Cardiac fibroblast (primary cell): Measurements from ENCODE around the gene PTPRJ.

Source experiments
- DNase-seq, 2 donors: peaks; one replicate each; pipeline versions ENCODE4 v3.0.0 to v3.0.0-alpha.2; 2010; ENCODE audit warnings: low read depth in 2 of 2
- H3K4me3 ChIP-seq, 2 donors: replicated peaks in 1 of 2; 1 replicate in 1 of 2; 2 replicates in 1 of 2; pipeline ENCODE4 v1.5.1; 2011; ENCODE audit warnings: low read depth in 2 of 2, low read length in 2 of 2, mild to moderate bottlenecking in 2 of 2, moderate library complexity in 1 of 2
- CTCF ChIP-seq: IDR thresholded peaks from one replicate; pipeline ENCODE4 v1.5.1; 2011; ENCODE audit warnings: low read depth, mild to moderate bottlenecking, low read length, inconsistent platforms

PTPRJ gene

GRCh38 chr11:48040830-48041444 is 60.6 kb downstream of the PTPRJ start:
- no peak for TF ChIP-seq CTCF
- H3K4me3 ChIP-seq: no peak overlapping the region
- DNase-seq: no peak

- H3K4me3 ChIP-seq: no peak overlapping the region
- TF ChIP-seq CTCF: no peak
- no peak for DNase-seq
Observed at GRCh38 chr11:48041877-48042695, 61.7 kb downstream of the PTPRJ start.

GRCh38 chr11:48043111-48043990 is 63.0 kb downstream of the PTPRJ start:
- no peak overlapping the region for H3K4me3 ChIP-seq
- no peak for DNase-seq
- no peak for TF ChIP-seq CTCF

- H3K4me3 ChIP-seq: no peak overlapping the region
- TF ChIP-seq CTCF: no peak
- no peak for DNase-seq
Observed at GRCh38 chr11:48043991-48044512, 63.7 kb downstream of the PTPRJ start.

GRCh38 chr11:48044577-48044976 is 64.2 kb downstream of the PTPRJ start:
- no peak for DNase-seq
- no peak for TF ChIP-seq CTCF
- no peak overlapping the region for H3K4me3 ChIP-seq

GRCh38 chr11:48045536-48045935 is 65.2 kb downstream of the PTPRJ start:
- no peak for DNase-seq
- no peak overlapping the region for H3K4me3 ChIP-seq
- TF ChIP-seq CTCF: no peak
